MM.1S (cell line): ENCODE measurements around the gene NFX1.
A peak's percentile ranks its signal among the peaks of the same experiment; 100 is the strongest.

Experiments
- DNase-seq: peaks from one replicate; pipeline ENCODE4 v3.0.0-alpha.2; 2015
- H2AFZ ChIP-seq: fragments of 300-600 bp; sonication (generic); 2 replicates; pipeline ENCODE4 v1.6.0; 2016; ENCODE audit warnings: antibody characterized with exemption, low read length
- H3F3A ChIP-seq: fragments of 300-600 bp; sonication (generic); 2 replicates; pipeline ENCODE4 v1.6.1; 2016; ENCODE audit warnings: mild to moderate bottlenecking, antibody characterized with exemption, low read length, moderate library complexity, mixed read lengths; ENCODE audit not compliant: insufficient read depth
- H3K27ac ChIP-seq: fragments of 300-600 bp; sonication (generic); 2 replicates; pipeline ENCODE4 v1.5.1; 2016; ENCODE audit warnings: mild to moderate bottlenecking, low read length
- H3K27me3 ChIP-seq: fragments of 300-600 bp; sonication (generic); replicated peaks from 2 replicates; pipeline ENCODE4 v1.6.0; 2016; ENCODE audit warnings: low read length; ENCODE audit not compliant: insufficient read depth
- H3K36me3 ChIP-seq: fragments of 300-600 bp; sonication (generic); replicated peaks from 2 replicates; pipeline ENCODE4 v1.6.1; 2016; ENCODE audit warnings: mild to moderate bottlenecking, low read length, mixed read lengths; ENCODE audit not compliant: insufficient read depth
- H3K4me1 ChIP-seq: fragments of 300-600 bp; sonication (generic); 2 replicates; pipeline ENCODE4 v1.6.1; 2016; ENCODE audit warnings: low read length, mixed read lengths
- H3K4me2 ChIP-seq: fragments of 300-600 bp; sonication (generic); 2 replicates; pipeline ENCODE4 v1.6.0; 2016; ENCODE audit warnings: low read depth, low read length
- H3K4me3 ChIP-seq: fragments of 300-600 bp; sonication (generic); 2 replicates; pipeline ENCODE4 v1.5.1; 2016; ENCODE audit warnings: low read length, mixed read lengths
- H3K79me2 ChIP-seq: fragments of 300-600 bp; sonication (generic); 2 replicates; pipeline ENCODE4 v1.6.1; 2016; ENCODE audit warnings: mixed run types, low read length, mixed read lengths
- H3K9ac ChIP-seq: fragments of 300-600 bp; sonication (generic); 2 replicates; pipeline ENCODE4 v1.6.1; 2016; ENCODE audit warnings: low read length, mixed read lengths
- H3K9me2 ChIP-seq: fragments of 300-600 bp; sonication (generic); replicated peaks from 2 replicates; pipeline ENCODE4 v1.6.1; 2016; ENCODE audit warnings: mild to moderate bottlenecking, low read length, mixed read lengths; ENCODE audit not compliant: insufficient read depth
- H3K9me3 ChIP-seq: fragments of 300-600 bp; sonication (generic); replicated peaks from 2 replicates; pipeline ENCODE4 v1.6.1; 2016; ENCODE audit warnings: mild to moderate bottlenecking, low read length, mixed read lengths; ENCODE audit not compliant: insufficient read depth
- H4K20me1 ChIP-seq: fragments of 300-600 bp; sonication (generic); 2 replicates; pipeline ENCODE4 v1.6.1; 2016; ENCODE audit warnings: mild to moderate bottlenecking, low read length, moderate library complexity, mixed read lengths; ENCODE audit not compliant: insufficient read depth
- CTCF ChIP-seq: fragments of 300-600 bp; sonication (generic); IDR thresholded peaks from 2 replicates; pipeline ENCODE4 v1.5.1; 2016; ENCODE audit warnings: antibody characterized with exemption, low read length, mixed read lengths
- EZH2 ChIP-seq: fragments of 300-600 bp; sonication (generic); optimal IDR thresholded peaks from 2 replicates; pipeline ENCODE3; 2017; ENCODE audit warnings: low read depth, mild to moderate bottlenecking, antibody characterized with exemption, low read length, mixed read lengths
- EZH2phosphoT487 ChIP-seq: fragments of 300-600 bp; sonication (generic); IDR thresholded peaks from 2 replicates; pipeline ENCODE4 v1.6.1; 2018; ENCODE audit warnings: antibody characterized with exemption, low read length

NFX1 gene

GRCh38 chr9:33260372-33260771 lies 29.9 kb upstream of the NFX1 start:
- Histone ChIP-seq H3K27ac (no peak overlapping the region), H2AFZ (no peak overlapping the region), H3K9me2 (no peaks in the 10 kb centered on the region), H3K9ac (no peak overlapping the region), H3K4me1 (peaks cover under 1% of the 10 kb centered on the region; the same call in 1 of the 2 replicates), H3K4me3 (no peak overlapping the region), H3K36me3 (peaks cover 46% of the 10 kb centered on the region), H3F3A (no peaks in the 10 kb centered on the region), H4K20me1 (peaks cover 3% of the 10 kb centered on the region; the same call in 1 of the 2 replicates), H3K27me3 (no peaks in the 10 kb centered on the region), H3K4me2 (no peak overlapping the region), H3K9me3 (no peaks in the 10 kb centered on the region), H3K79me2 (peaks cover 86% of the 10 kb centered on the region)
- DNase-seq: no peak
- TF ChIP-seq EZH2: no peak
- no peak for TF ChIP-seq EZH2phosphoT487
- TF ChIP-seq CTCF: no peak

- H3K36me3 ChIP-seq: peaks cover 29% of the 10 kb centered on the region
- H3K9me3 ChIP-seq: no peaks in the 10 kb centered on the region
- peaks cover 3% of the 10 kb centered on the region; the same call in 1 of the 2 replicates for H4K20me1 ChIP-seq
- peaks cover 6% of the 10 kb centered on the region; the same call in 1 of the 2 replicates for H3K4me1 ChIP-seq
- peak overlapping the region; percentile 80 for H2AFZ ChIP-seq
- H3K4me3 ChIP-seq: peak overlapping the region; percentile 99
- peaks cover 75% of the 10 kb centered on the region for H3K79me2 ChIP-seq
- no peaks in the 10 kb centered on the region for H3K27me3 ChIP-seq
- H3F3A ChIP-seq: no peaks in the 10 kb centered on the region
- no peak for TF ChIP-seq EZH2
- TF ChIP-seq CTCF: no peak
- no peak for TF ChIP-seq EZH2phosphoT487
- H3K9me2 ChIP-seq: no peaks in the 10 kb centered on the region
- DNase-seq: peak; percentile 28
- peak overlapping the region; percentile 74; the same call in 1 of the 2 replicates for H3K27ac ChIP-seq
- peak overlapping the region; percentile 95 for H3K4me2 ChIP-seq
- H3K9ac ChIP-seq: peak overlapping the region; percentile 90
Observed at GRCh38 chr9:33263131-33264002, 26.9 kb upstream of the NFX1 start.

- Histone ChIP-seq H2AFZ (peak overlapping the region; percentile 80), H3K36me3 (peaks cover 22% of the 10 kb centered on the region; the same call in 1 of the 2 replicates), H3F3A (no peaks in the 10 kb centered on the region), H4K20me1 (no peaks in the 10 kb centered on the region), H3K27ac (peak overlapping the region; percentile 74), H3K4me1 (peaks cover 6% of the 10 kb centered on the region; the same call in 1 of the 2 replicates), H3K4me2 (peak overlapping the region; percentile 95), H3K9me3 (no peaks in the 10 kb centered on the region), H3K9ac (peak overlapping the region; percentile 90), H3K4me3 (peak overlapping the region; percentile 99), H3K79me2 (peaks cover 68% of the 10 kb centered on the region), H3K27me3 (no peaks in the 10 kb centered on the region), H3K9me2 (no peaks in the 10 kb centered on the region)
- DNase-seq: peak; percentile 55
- TF ChIP-seq CTCF: no peak
- no peak for TF ChIP-seq EZH2
- no peak for TF ChIP-seq EZH2phosphoT487
Observed at GRCh38 chr9:33264003-33264472, 26.3 kb upstream of the NFX1 start.
